Fibroblast of villous mesenchyme (primary cell): ENCODE data around the gene RHOF. TPM values are rescaled to one million over a fixed set of nuclear protein-coding genes. Genes with fewer than 3 reads are reported as not detected.

Experiments
- DNase-seq: peaks from one replicate; pipeline ENCODE4 v3.0.0-alpha.2; 2010; ENCODE audit warnings: low read depth
- H3K4me3 ChIP-seq: 2 replicates; pipeline ENCODE4 v1.5.1; 2011; ENCODE audit warnings: low read depth, mild to moderate bottlenecking, low read length
- CTCF ChIP-seq: IDR thresholded peaks from 2 replicates; pipeline ENCODE4 v1.5.1; 2012; ENCODE audit warnings: low read depth, mild to moderate bottlenecking, low read length; ENCODE audit not compliant: insufficient read depth
- total RNA-seq: library from RNA; depleted of rRNA; stranded (reverse); fragments of >200 nt; gene quantifications from 2 replicates; pipeline ENCODE4 v1.2.3, GENCODE V29; 2012

RHOF gene
- total RNA-seq, 1 donor: 11.7 TPM

GRCh38 chr12:121799842-121800693, 6.6 kb upstream of the RHOF start:
- TF ChIP-seq CTCF: peak; percentile 1
- peak overlapping the region; percentile 82 for H3K4me3 ChIP-seq
- peak; percentile 93 for DNase-seq

GRCh38 chr12:121799156-121799841, 5.8 kb upstream of the RHOF start:
- peak; percentile 6 for TF ChIP-seq CTCF
- peak; percentile 84 for DNase-seq
- H3K4me3 ChIP-seq: peak overlapping the region; percentile 82

GRCh38 chr12:121798787-121799155, 5.3 kb upstream of the RHOF start:
- no peak for TF ChIP-seq CTCF
- H3K4me3 ChIP-seq: peak overlapping the region; percentile 82
- DNase-seq: no peak

- TF ChIP-seq CTCF: no peak
- peak; percentile 72 for DNase-seq
- peak overlapping the region; percentile 82 for H3K4me3 ChIP-seq
These were observed 4.7 kb upstream of the RHOF start for GRCh38 chr12:121797937-121798786.

GRCh38 chr12:121796855-121797751, 3.6 kb upstream of the RHOF start:
- peak; percentile 93 for DNase-seq
- H3K4me3 ChIP-seq: peak overlapping the region; percentile 82
- TF ChIP-seq CTCF: peak; percentile 41
